Head of caudate nucleus (tissue), 42 donors: ENCODE data around the gene TPM1.

Source experiments
- DNase-seq, 42 donors: peaks; one replicate each; pipeline versions ENCODE4 v3.0.0 to v3.0.0-alpha.2; 2020 to 2021; ENCODE audit warnings: mixed read lengths in 7 of 42
- intact Hi-C: fragments of 100-400 bp; cut with DNase I; formaldehyde crosslinking; loops from one replicate; pipeline ENCODE4 v1.15.0; 2022

Gene TPM1

DNA sequence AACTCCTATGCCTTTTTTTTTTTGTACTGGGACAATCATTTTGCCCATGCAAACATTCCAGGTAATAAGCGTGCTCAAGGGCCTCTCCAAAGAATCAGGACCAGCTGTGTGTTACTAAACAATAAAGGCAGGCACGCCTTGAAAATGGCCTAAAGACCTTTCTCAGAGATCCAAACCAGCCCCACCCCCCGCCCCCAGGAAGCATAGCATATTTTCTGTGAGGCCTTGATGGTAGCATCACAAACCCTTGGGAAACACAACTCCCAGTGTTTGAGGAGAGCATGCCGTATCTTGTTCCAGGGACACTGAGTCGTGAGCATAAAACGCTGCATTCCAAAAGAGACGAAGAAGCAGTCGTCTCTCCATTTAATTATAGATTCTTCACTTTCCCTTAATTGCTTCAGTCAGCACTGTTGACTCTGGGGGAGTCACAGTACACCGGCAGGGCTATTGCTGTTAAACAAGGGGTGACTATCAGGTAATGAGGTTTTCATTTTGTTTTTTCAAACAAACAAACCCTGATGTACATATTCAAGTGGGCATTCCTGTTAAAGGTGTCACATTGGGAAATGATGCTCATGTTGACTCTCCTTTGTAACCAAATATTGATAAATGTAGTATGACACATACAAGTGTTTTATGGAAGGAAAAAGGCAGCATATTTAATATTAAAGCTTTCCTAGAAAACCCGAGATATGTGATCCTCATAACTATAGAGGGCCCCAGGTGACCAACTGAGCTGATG lies 4.4 kb upstream of the TPM1 start:
- DNase-seq: no peak
- intact Hi-C loops: no loop called here

DNA sequence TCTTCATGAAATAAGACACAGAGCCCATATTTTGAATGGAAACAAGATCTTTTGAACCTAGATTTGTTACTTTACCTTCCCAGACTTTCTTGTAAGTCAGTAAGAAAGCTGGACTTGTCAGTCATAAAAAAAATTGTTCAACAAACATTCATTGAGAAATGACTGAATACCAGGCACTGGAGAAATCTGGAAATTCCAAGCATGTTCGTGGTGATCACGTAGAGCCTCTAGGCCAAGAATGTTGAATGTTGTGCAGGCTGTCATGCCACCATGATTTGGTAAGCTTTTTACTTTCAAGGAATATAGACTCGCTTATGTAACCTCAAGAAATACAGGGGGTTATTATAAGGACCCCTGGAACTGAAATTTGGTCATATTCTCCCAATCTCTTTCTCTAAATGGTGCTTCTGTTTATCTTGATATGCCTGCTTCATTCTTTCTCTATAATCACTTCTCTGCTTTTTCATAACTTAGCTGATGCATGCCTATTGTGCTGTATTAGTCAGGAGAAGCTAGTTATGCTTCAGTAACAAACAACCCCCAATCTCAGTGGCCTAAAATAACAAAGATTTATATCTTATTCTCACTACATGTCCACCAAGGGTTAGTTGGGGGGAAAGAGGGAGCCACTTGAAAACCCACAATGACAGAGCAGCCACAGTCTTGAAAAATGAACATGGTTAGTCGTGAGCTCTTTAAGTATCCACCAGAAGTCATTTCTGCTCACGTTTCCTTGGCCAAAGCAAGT lies 3.4 kb upstream of the TPM1 start:
- DNase-seq: no peak
- intact Hi-C loops: no loop called here

DNA sequence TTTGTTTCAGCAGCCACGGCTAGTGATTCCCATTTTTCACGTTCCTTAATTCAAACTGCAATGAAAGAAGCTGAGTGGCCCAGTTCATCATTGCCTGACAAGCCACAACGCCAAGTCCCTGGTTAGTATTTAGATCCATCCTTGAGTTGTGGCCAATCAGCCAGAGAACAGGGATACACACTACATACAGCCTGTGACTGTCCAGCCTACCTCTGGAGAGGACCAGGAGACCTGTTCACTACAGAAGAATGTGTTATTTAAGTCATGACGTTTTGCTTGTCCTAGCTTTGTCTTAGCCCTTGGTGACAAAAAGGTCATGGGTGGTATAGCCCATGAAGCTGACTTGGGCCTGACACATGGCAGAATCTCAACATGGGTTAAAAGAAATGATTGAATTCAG lies 2.7 kb upstream of the TPM1 start:
- intact Hi-C loops: no loop called here
- DNase-seq: no peak

DNA sequence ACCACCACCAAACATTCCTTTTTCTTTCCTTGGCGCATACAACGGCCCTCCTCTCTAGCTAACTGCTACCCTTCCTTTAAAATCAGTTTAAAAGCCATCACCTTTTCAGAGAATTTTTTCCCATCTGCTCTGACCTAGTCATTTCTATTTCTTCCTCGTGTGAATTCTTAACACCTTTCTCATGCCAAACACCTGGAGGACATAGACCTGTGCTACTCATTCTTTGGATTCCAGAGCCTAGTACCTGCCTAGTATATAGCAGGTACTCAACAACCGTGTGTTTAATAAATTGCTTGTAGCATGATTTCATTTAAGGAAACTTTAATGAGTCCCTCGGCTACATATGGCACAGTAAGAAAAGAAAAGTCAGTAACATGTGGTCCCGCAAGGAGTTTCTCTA lies 2.0 kb upstream of the TPM1 start:
- intact Hi-C loops: no loop called here
- no peak for DNase-seq

DNA sequence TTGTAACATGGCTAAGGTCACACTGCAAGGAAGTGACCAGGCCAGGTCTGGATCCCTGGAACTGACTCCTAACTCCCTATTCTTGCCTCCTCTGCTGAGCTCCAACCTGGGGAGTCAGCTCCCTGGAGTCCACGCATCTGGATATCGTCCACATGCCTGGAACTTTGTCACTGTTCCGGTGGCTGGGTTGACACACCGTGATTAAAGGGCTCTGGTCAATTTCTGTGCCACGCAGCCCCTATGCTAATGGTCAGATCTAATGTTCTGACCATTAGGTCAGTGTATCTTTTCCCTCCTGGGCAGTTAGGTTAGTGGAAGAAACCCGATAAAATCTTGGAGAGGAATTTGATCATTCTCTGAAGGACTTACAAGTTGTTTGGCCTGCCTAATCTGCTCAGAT lies 1.6 kb upstream of the TPM1 start:
- intact Hi-C loops: no loop called here
- DNase-seq: no peak

DNA sequence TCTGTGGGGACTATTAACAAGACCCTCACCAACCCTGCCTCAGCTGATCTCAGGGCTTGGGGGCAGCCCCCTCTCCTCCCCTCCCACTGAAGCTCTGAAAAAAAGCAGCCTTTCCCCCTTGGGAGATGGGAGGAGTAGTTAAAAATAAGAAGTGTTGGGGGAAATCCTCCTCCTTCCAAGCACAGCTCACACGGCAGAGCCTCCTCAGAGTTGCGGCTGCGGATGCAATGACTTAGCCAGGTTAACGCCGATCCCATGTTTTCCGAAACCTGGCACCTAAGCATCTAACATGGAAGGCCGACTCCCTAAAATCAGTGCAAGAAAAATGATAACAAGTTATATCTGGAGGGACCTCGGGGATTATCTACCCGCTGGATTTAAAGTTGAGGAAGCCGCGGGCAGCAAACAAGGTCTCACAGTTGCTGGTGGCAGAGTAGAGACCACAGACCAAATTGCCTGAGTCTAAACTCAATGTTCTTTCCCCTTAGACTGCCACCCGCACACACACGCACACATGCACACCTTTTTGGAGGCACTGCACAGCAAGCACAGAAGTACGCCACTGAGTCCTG lies 1.1 kb upstream of the TPM1 start:
- intact Hi-C loops: no loop called here
- peak in 2 of 42 donors; percentile 6 to 42 for DNase-seq

DNA sequence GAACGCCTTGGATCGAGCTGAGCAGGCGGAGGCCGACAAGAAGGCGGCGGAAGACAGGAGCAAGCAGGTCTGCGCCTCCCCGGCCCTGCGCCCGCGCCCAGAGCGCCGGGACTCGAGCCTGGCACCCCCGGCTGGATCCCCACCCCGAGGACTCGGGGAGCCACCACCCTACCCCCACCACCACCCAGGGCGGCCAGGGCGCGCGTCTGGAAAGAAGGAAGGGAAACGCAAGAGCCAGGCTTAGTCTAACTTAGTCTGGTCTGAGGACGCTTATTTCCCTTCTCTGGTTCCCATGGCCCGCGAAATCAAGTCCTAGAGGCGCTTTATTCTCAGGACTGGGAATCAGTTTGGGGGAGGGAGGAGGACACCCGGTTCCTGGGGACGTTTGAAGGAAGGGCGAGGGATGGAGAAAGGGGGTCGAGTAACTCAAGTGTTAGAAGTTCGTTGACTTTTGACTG lies 359 bp downstream of the TPM1 start:
- intact Hi-C loops: no loop called here
- peak in 5 of 42 donors; percentile 3 to 49 (median 21) for DNase-seq

DNA sequence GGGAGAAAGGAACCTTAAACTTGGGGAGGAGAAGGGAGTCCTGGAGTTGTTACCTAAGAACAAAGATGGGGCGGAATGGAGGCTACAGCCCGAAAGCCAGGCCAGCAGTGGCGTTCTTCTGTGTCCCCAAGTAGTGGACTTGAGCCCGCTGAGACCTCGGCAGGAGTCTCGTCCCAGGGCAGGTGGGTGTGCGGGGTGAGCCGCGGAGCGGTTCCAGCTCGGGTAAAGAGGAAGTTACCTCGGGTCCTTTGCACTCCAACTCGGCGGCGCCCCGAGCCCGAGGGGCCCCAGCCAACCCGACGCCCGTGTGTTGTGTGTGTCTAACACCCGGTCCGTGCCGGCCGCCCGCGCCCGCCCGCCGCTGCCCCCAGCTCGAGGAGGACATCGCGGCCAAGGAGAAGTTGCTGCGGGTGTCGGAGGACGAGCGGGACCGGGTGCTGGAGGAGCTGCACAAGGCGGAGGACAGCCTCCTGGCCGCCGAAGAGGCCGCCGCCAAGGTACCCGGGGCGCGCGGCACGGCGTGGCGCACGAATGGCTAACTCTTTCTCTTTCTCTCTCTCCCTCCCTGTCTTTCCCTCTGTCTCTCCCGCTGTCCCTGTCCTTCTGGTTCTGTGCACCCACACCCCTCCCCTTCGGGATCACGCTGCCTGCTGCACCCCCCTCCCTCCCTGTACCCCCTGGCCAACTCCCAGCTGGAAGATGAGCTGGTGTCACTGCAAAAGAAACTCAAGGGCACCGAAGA lies 959 bp downstream of the TPM1 start:
- peak in 6 of 42 donors; percentile 13 to 52 (median 22) for DNase-seq
- intact Hi-C loops: no loop called here

DNA sequence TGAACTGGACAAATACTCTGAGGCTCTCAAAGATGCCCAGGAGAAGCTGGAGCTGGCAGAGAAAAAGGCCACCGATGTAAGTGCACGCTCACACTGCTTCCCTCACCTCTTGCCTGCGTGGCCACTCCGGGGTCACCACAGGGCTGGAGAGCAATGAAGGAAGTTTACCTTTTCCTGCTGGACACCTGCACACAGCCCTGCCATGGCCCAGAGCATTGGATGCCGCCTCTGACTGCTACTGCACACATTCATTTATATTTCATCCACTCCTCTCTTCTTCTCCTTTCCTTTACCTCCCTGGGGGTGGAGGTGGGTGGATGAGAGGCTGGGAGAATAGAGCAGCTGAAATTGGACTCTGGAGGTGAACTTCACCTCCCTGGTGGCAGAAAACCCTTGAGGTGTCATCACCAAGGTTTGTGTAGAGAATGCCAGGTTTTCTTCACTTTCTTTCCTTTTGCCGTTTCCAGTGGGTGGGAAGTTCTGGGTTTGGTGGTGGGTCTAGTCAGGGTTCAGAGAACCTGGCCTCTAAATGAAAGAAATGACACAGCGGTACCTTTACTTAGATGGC lies 1.6 kb downstream of the TPM1 start:
- no peak for DNase-seq
- intact Hi-C loops: no loop called here

DNA sequence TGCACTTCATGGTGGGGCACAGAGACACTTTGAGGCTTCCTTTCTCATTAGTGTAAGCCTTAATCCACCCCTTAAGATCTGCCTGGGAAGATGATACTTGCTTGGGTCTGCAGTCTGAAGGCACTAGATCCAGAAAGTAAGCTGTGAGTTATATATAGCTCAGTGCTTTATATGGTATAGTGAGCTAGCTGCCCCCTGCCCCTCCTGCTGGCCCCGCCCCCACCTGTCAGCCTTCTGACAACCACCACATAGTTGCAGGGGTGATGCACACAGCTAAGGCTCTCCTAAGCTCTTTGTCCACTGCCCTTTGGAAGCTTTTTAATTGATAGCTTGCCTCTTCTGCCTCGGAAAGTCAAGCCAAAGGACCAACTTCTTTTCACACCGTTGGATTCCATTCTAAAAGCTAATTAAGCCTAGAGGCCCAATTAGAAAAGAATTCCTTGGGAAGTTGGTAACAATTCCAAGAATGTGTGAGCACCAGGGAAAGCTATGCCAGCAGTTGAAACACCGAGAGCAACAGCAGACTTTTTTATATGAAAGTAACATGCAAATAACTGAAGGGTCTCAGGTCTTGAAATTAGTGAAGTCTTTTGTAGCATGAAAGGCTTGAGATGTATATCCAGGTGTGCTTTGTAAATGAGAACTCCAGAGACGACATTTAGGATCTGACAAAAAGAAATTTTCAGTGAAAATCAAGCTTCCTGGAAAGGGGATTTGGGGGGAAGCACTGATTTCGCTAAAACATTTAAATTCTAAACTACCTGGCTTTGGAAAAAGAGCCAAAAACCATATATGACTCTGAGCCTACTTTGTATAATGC lies 2.3 kb downstream of the TPM1 start:
- no peak for DNase-seq
- intact Hi-C loops: loop anchor here (5.0 kb wide), 3 partner anchors 47 to 198 kb away; partner anchors contain the start of gene RAB8B

DNA sequence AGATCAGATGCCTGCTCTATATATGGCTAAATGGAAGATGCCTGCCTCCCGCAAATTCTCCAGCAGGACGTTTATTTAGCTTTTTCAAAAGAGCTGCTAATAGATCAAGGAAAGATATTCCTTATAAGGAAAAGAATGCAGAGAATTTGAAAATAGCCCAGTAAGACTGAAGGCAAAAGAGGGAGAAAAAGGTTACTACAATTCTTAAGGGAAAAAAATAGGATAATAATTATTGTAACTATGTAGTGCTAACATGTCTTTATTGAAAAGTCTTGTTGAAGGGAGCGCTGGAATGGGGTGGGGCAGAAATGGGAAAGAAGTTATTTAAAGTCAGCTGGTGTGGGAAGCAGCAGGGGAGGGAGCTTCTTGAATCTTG lies 2.9 kb downstream of the TPM1 start:
- intact Hi-C loops: loop anchor here (5.0 kb wide), 3 partner anchors 47 to 198 kb away; partner anchors contain the start of gene RAB8B
- no peak for DNase-seq

DNA sequence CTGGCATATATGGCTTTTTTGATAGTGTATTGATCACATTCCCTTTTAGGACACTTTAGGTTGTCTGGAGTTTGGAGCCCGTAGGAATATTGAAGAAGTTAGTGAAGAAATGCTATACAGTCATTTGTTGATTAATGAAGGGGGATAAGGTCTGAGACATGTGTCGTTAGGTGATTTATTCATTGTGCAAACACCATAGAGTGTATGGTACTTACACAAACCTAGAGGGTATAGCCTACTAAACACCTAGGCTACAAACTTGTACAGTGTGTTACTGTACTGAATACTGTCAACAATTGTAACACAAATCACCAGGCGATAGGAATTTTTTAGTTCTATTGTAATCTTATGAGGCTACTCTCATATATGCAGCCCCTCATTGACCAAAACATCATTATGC lies 3.3 kb downstream of the TPM1 start:
- DNase-seq: no peak
- intact Hi-C loops: loop anchor here (5.0 kb wide), 3 partner anchors 46 to 199 kb away; partner anchors contain the start of gene RAB8B

DNA sequence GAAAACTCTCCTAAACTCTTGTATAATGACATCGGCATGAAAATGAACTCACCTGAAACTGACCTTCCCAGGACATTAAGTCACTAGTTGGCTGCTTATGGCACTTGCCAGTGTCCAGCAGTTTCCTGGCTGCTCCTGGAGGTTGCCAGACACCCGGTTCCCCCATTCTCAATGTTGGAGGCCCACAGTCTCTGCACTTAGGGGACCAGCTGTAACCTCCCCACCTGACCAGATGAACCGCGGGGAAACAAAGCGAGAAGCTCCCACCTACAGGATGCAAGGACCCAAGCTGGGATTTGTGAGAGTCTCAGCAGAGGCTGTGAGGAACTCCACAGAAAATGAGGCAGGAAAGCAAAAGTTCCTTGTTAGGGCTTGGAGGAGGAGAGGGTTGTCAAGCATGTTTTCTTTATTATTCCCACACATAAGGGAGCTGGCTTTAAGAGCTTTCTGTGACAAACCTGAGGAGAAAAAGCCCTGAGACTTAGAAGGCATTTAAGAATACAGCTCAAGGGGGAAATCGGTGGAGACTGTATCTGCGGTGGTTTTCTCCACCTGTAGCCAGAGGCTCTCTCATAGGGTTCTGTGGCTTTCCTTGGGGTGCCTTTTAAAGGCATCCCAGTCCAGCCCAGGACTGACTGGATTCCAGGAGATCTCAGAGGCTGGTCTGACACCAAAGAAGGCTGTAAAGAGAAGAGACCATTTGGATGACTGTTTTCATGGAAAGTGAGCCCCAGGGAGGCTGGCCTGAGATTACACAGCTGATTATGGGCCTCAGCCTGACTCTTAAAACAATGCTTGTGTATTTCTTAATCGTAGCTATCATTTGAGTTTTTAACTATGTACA lies 4.6 kb downstream of the TPM1 start:
- no peak for DNase-seq
- intact Hi-C loops: loop anchor here (5.0 kb wide), 3 partner anchors 45 to 200 kb away; partner anchors contain the start of gene RAB8B

DNA sequence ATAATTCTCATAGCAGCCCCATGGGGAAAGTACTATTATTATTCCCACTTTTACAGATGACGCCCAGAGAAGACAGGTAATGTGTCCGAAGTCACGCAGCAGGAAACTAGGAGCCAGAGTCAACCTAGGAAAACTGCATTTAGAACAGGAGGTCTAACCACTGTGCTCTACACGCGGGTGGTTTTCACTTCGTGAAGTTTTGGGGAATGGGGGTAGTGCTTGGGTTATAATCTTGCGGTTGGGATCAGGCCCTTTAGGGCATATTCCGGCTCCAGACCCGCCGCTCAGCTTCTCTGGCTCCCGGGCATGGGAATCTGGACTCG lies 5.2 kb downstream of the TPM1 start:
- intact Hi-C loops: loop anchor here (5.0 kb wide), 3 partner anchors 45 to 200 kb away; partner anchors contain the start of gene RAB8B
- DNase-seq: no peak

DNA sequence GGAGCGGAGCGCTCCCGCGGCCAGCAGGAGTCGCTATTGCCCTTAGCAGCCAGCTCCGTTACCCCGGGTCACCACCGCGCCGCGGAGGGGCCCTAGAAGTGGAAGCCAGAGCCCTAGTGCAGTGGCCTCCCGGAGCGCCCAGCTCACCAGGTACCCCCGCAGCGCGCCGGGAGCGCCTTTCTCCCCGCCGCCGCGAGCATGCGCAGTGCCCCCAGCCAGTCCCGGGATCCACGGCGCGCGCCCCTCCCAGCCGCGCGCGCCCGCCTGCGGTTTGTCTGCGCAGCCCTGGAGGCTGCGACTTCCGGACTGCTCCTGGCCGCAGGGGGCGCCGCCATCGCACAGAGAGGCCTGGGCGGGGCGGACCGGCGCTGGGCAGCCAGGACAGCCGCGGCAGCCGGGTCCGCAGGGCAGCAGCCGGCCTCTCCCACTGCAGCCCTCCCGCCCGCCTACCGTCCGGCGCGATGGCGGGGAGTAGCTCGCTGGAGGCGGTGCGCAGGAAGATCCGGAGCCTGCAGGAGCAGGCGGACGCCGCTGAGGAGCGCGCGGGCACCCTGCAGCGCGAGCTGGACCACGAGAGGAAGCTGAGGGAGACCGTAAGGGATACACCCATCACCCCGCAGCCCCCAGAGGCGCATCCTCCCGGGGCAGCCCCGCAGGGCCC lies 5.7 kb downstream of the TPM1 start:
- peak; percentile 77 to 95 (median 88) for DNase-seq
- intact Hi-C loops: loop anchor here (5.0 kb wide), 3 partner anchors 44 to 201 kb away; partner anchors contain the start of gene RAB8B

DNA sequence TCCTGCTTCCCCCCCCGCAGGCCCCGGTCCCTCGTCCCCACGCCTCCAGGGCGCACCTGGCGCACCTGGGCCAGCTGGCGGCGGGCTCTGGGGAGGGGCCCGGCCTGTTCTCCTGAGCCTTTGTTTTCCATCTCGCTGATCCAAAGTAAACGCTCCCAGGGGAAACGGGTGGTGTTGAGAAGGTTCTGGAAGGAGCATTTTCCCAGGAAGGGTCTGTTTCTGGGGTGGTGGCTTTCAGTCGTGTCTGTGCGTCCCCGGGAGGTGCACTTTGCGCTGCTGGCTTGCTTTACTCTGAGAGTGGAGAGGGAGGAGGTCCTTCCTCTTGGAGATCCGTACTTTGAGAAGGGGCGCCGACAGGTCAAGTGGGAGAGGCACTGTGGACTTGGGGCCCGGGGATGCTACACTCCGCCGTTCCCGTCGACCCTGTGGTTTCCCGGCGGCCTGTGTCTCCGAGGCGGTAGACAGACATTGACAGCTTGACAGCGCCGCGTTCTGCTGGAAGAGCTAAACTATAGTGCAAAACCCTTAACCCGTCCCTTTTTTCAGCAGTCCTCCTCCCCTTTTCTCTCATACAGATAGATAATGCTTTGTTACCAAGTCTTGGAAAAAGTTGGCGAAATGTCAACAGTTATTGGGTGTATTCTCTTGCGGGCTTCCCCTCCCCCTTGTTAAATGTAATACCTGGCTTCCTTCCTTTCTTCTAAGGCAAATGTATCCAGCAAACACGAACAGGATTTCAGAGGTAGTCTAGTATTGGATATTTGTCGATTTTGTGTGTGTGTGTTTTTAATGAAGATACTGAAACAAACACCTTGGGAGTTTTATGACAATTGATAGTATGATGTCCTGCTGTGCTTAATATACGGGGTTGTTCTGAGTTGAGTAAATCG lies 6.5 kb downstream of the TPM1 start:
- intact Hi-C loops: loop anchor here (5.0 kb wide), 3 partner anchors 43 to 202 kb away; partner anchors contain the start of gene RAB8B
- DNase-seq: peak; percentile 56 to 89 (median 74)
